GM12878 (cell line): ENCODE measurements around the gene C17orf50. TPM values are rescaled to one million over a fixed set of nuclear protein-coding genes. Genes with fewer than 3 reads are reported as not detected.

Source experiments
- ATAC-seq: fragments of 200-7000 bp; cut with Tn5 transposase; 3 replicates; pipeline ENCODE4 v1.9.1; 2020; ENCODE audit warnings: mild to moderate bottlenecking, moderate library complexity
- BruUV-seq: library from RNA; stranded (reverse); fragments of 400-500 nt; replicated peaks from 2 replicates; lab custom pipeline; 2021; lab: Mats Ljungman, UMichigan
- CTCF ChIA-PET: fragments of 300-600 bp; sonication (Branson Sonifier 250); formaldehyde crosslinking; extraction: SDS; loops from one replicate; lab custom pipeline; 2021; ENCODE audit warnings: inconsistent platforms; lab: Yijun Ruan, JAX
- POLR2A ChIA-PET: fragments of 350-600 bp; formaldehyde crosslinking; extraction: SDS; loops from one replicate; lab custom pipeline; 2021; ENCODE audit warnings: inconsistent platforms; lab: Charles Lee
- RAD21 ChIA-PET: fragments of 300-600 bp; sonication (Branson Sonifier 250); formaldehyde crosslinking; loops from one replicate; lab custom pipeline; 2023; ENCODE audit warnings: antibody characterized with exemption; ENCODE audit not compliant: unreplicated experiment; lab: Charles Lee
- SMC1A ChIA-PET: fragments of 300-600 bp; sonication (Branson Sonifier 250); formaldehyde crosslinking; loops from one replicate; lab custom pipeline; 2023; ENCODE audit not compliant: unreplicated experiment, uncharacterized antibody; lab: Charles Lee
- DNase-seq: peaks from one replicate; pipeline ENCODE4 v3.0.0-alpha.2; 2011; ENCODE audit warnings: low read depth, low spot score
- FAIRE-seq: peaks from 3 replicates; lab custom pipeline; 2011; peaks lifted over from hg19 to GRCh38; lab: Jason Lieb, UNC
- H2AFZ ChIP-seq: 2 replicates; pipeline ENCODE4 v1.6.0; 2011; ENCODE audit warnings: low read depth, low read length, control low read depth; ENCODE audit not compliant: control insufficient read depth
- H3K27ac ChIP-seq: 2 replicates; pipeline ENCODE4 v1.5.1; 2011; ENCODE audit warnings: control low read depth; ENCODE audit not compliant: control insufficient read depth, insufficient read depth
- H3K27me3 ChIP-seq, 2 experiments: replicated peaks in 1 of 2; 2 replicates each; pipeline versions ENCODE4 v1.6.0 to v1.6.1; 2011; ENCODE audit warnings: low read length in 1 of 2; ENCODE audit not compliant: control insufficient read depth in 2 of 2, insufficient read depth in 2 of 2
- H3K36me3 ChIP-seq, 2 experiments: 2 replicates each; pipeline ENCODE4 v1.5.1; 2011; ENCODE audit warnings: low read length in 1 of 2; ENCODE audit not compliant: control insufficient read depth in 2 of 2, insufficient read depth in 2 of 2
- H3K4me1 ChIP-seq: 2 replicates; pipeline ENCODE4 v1.6.1; 2011; ENCODE audit warnings: mild to moderate bottlenecking, low read length, moderate library complexity, mixed read lengths; ENCODE audit not compliant: control insufficient read depth, insufficient read depth
- H3K4me2 ChIP-seq: 2 replicates; pipeline ENCODE4 v1.6.0; 2011; ENCODE audit warnings: control low read depth; ENCODE audit not compliant: control insufficient read depth, insufficient read depth
- H3K4me3 ChIP-seq: fragments of 200-600 bp; sonication (generic); 2 replicates; pipeline ENCODE4 v1.5.1; 2016
- H3K79me2 ChIP-seq: 2 replicates; pipeline ENCODE4 v1.6.0; 2011; ENCODE audit warnings: low read length; ENCODE audit not compliant: control insufficient read depth, insufficient read depth
- H3K9ac ChIP-seq: 2 replicates; pipeline ENCODE4 v1.8.0; 2011; ENCODE audit warnings: low read length, control low read depth, mixed read lengths; ENCODE audit not compliant: control insufficient read depth, insufficient read depth
- H3K9me3 ChIP-seq: replicated peaks from 3 replicates; pipeline ENCODE4 v1.5.1; 2011; ENCODE audit warnings: mild to moderate bottlenecking, low read length; ENCODE audit not compliant: control insufficient read depth, insufficient read depth
- H4K20me1 ChIP-seq: 2 replicates; pipeline ENCODE4 v1.6.0; 2011; ENCODE audit not compliant: control insufficient read depth, insufficient read depth
- CBX5 ChIP-seq: sonication (generic); IDR thresholded peaks from 2 replicates; pipeline ENCODE4 v1.6.1; 2016; ENCODE audit warnings: low read depth, moderate library complexity, mild to moderate bottlenecking, inconsistent platforms
- CHD2 ChIP-seq: IDR thresholded peaks from 2 replicates; pipeline ENCODE4 v1.6.1; 2011; ENCODE audit warnings: low read depth, low read length, improper control_type of control experiment, borderline replicate concordance
- CREB1 ChIP-seq: IDR thresholded peaks from 2 replicates; pipeline ENCODE4 v1.6.1; 2012; ENCODE audit warnings: low read depth, mild to moderate bottlenecking, inconsistent platforms
- EP300 ChIP-seq, 2 experiments: fragments of 150-350 bp in 1 of 2; IDR thresholded peaks; 2 replicates each; pipeline ENCODE4 v1.6.1; 2011 to 2012; ENCODE audit warnings: low read depth in 2 of 2, low read length in 2 of 2, borderline replicate concordance in 1 of 2, improper control_type of control experiment in 1 of 2, inconsistent platforms in 1 of 2; ENCODE audit not compliant: control insufficient read depth in 1 of 2
- NR2F1 ChIP-seq: fragments of 450-650 bp; conservative IDR thresholded peaks from 2 replicates; pipeline ENCODE4 v1.6.1; 2017; ENCODE audit warnings: mild to moderate bottlenecking
- SMARCA5 ChIP-seq: fragments of 450-650 bp; IDR thresholded peaks from 2 replicates; pipeline ENCODE4 v1.6.1; 2017; ENCODE audit warnings: mild to moderate bottlenecking
- STAT3 ChIP-seq: IDR thresholded peaks from 2 replicates; pipeline ENCODE4 v1.6.1; 2011; ENCODE audit warnings: low read depth, low read length, improper control_type of control experiment
- YY1 ChIP-seq: IDR thresholded peaks from 2 replicates; pipeline ENCODE4 v1.6.1; 2011; ENCODE audit warnings: low read depth, mild to moderate bottlenecking, low read length
- ZNF207 ChIP-seq: fragments of 450-650 bp; IDR thresholded peaks from 2 replicates; pipeline ENCODE4 v1.6.1; 2014; ENCODE audit warnings: antibody characterized with exemption, mild to moderate bottlenecking, borderline replicate concordance
- WGBS: methylation state at CpG from one replicate; pipeline ENCODE4 v1.1.6; 2016; ENCODE audit warnings: low lambda C conversion rate; ENCODE audit not compliant: insufficient replicate concordance, insufficient coverage; ENCODE audit errors: missing lambda C conversion rate; 5-methylcytosine and 5-hydroxymethylcytosine counted together
- in situ Hi-C: fragments of 300-500 bp; cut with MboI; formaldehyde crosslinking; loops from 9 replicates; pipeline ENCODE4 v1.14.3; 2018; ENCODE audit warnings: mixed read lengths
- intact Hi-C: fragments of 100-400 bp; cut with micrococcal nuclease; formaldehyde crosslinking; loops from one replicate; pipeline ENCODE4 v1.14.2; 2022; ENCODE audit not compliant: unreplicated experiment
- polyA plus RNA-seq, 11 experiments: library from polyadenylated mRNA; depleted of rRNA in 4 of 11; unstranded in 6 of 11; stranded (reverse) in 5 of 11; fragments of >200 nt; fragmentation: Nextera tagmentation in 4 of 11; fragmentation: Illumina TruSeq in 1 of 11; extraction: Ambion mirVana in 4 of 11; extraction: Trizol in 1 of 11; gene quantifications; 1 replicate in 1 of 11; 2 replicates in 10 of 11; pipeline versions ENCODE4 v1.2.1 to v1.2.3, GENCODE V29; 2011 to 2016; ENCODE audit warnings: inconsistent platforms in 2 of 11, missing spikeins in 2 of 11, low read depth in 1 of 11
- total RNA-seq, 4 experiments: library from RNA; depleted of rRNA in 3 of 4; stranded (reverse); fragments of >200 nt in 3 of 4; fragmentation: Illumina TruSeq in 1 of 4; extraction: Trizol in 1 of 4; gene quantifications; 2 replicates each; pipeline versions ENCODE4 v1.2.1 to v1.2.3, GENCODE V29; 2013 to 2021
- TF ChIP-seq, protein P1 (sequence below): IDR thresholded peaks from 2 replicates; pipeline ENCODE4 v1.6.1; 2011; ENCODE audit warnings: borderline replicate concordance, low read depth, mild to moderate bottlenecking, moderate library complexity, mixed read lengths, low read length; ENCODE audit not compliant: insufficient read depth; ENCODE audit errors: extremely low read length

Gene C17orf50
- total and polyA plus RNA-seq, 10 of the 15 experiments (the other 5 are each of a cell fraction or from before 2014, with no cell fraction given): 0.16 TPM; not detected in 9

DNA sequence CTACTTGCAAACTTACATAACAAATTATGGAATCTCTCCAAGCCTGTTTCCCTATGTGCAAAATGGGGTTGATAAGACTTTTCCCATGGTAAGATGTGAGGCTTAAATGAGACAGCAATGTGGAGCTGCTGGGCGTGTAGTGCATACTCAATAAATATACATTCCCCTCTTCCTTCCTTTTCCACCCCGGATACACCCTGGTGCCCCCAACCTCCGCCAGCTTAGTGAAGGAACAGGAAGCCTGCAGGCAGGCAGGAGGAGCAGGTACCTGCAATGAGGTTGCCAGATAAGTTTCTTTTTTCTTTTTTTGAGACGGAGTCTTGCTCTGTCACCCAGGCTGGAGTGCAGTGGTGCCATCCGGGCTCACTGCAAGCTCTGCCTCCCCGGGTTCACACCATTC, 14.9 kb downstream of the C17orf50 start:
- FAIRE-seq (no peak), DNase-seq (no peak), ATAC-seq (no peak)
- intact Hi-C loops (no loop called here), in situ Hi-C loops (no loop called here)
- no peaks in the 10 kb centered on the region for H4K20me1 ChIP-seq
- no peaks in the 10 kb centered on the region for H3K9me3 ChIP-seq
- ChIA-PET CTCF (interaction anchor here (1.0 kb wide), 1 partner anchor 11 kb away, joined by 5 read pairs; no protein-coding TSS in a partner anchor), POLR2A (no interaction called here), SMC1A (interaction anchor here (1.2 kb wide), 1 partner anchor 33 kb away, joined by 3 read pairs; the partner anchor contains the start of gene TAF15), RAD21 (no interaction called here)
- no peak overlapping the region for H3K9ac ChIP-seq
- H2AFZ ChIP-seq: no peak overlapping the region
- no peak overlapping the region for H3K27ac ChIP-seq
- no TSS peak for BruUV-seq
- no peaks in the 10 kb centered on the region for H3K4me1 ChIP-seq
- WGBS: 11% methylated on average over 6 of the region's 6 CpGs
- TF ChIP-seq NR2F1: no peak
- no peak for TF ChIP-seq ZNF207
- TF ChIP-seq STAT3: no peak
- TF ChIP-seq CREB1: no peak
- TF ChIP-seq, protein P1, sequence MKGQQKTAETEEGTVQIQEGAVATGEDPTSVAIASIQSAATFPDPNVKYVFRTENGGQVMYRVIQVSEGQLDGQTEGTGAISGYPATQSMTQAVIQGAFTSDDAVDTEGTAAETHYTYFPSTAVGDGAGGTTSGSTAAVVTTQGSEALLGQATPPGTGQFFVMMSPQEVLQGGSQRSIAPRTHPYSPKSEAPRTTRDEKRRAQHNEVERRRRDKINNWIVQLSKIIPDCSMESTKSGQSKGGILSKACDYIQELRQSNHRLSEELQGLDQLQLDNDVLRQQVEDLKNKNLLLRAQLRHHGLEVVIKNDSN: no peak
- no peak for TF ChIP-seq YY1
- TF ChIP-seq CBX5: no peak
- no peak for TF ChIP-seq CHD2
- TF ChIP-seq EP300 (IDR thresholded peaks at IDR 0.05; ENCODE audit: borderline replicate concordance in 1 of 2, control insufficient read depth in 1 of 2, low read depth in 2 of 2, low read length in 2 of 2): no peak
- TF ChIP-seq SMARCA5: no peak
- no peak overlapping the region for H3K4me3 ChIP-seq
- no peaks in the 10 kb centered on the region for H3K79me2 ChIP-seq
- H3K27me3 ChIP-seq: peaks cover 3 to 5% of the 10 kb centered on the region in 2 experiments
- H3K36me3 ChIP-seq: no peaks in the 10 kb centered on the region
- no peak overlapping the region for H3K4me2 ChIP-seq
